K562 (cell line): ENCODE data around the gene ASRGL1. TPM values are rescaled to one million over a fixed set of nuclear protein-coding genes. Genes with fewer than 3 reads are reported as not detected.

Source experiments
- ATAC-seq: fragments of 200-7000 bp; cut with Tn5 transposase; 3 replicates; pipeline ENCODE4 v1.9.1; 2020; ENCODE audit warnings: moderate library complexity
- BruUV-seq: library from RNA; stranded (reverse); fragments of 400-500 nt; replicated peaks from 2 replicates; lab custom pipeline; 2021; lab: Mats Ljungman, UMichigan
- CTCF ChIA-PET: fragments of 300-600 bp; formaldehyde crosslinking; extraction: SDS; loops from one replicate; lab custom pipeline; 2021; ENCODE audit warnings: low intra/inter-chr PET ratio; lab: Yijun Ruan, JAX
- POLR2A ChIA-PET: fragments of 300-600, 350-650 bp; sonication (Branson Sonifier 250); formaldehyde crosslinking; extraction: SDS; loops from one replicate; lab custom pipeline; 2021; ENCODE audit warnings: antibody characterized with exemption, inconsistent platforms; lab: Yijun Ruan, JAX
- DNase-seq, 4 experiments: peaks; one replicate each; pipeline versions ENCODE4 v3.0.0 to v3.0.0-alpha.2; 2011 to 2018; ENCODE audit warnings: low spot score in 3 of 4, mixed read lengths in 3 of 4; ENCODE audit errors: extremely low read depth in 1 of 4
- FAIRE-seq: peaks from 2 replicates; lab custom pipeline; 2011; peaks lifted over from hg19 to GRCh38; lab: Jason Lieb, UNC
- H2AFZ ChIP-seq: 2 replicates; pipeline ENCODE4 v1.6.0; 2011; ENCODE audit warnings: low read depth, low read length, control low read depth, inconsistent platforms
- H3K27ac ChIP-seq: fragments of 200-600 bp; 3 replicates; pipeline ENCODE4 v1.8.0; 2011; ENCODE audit warnings: low read depth, mild to moderate bottlenecking, control low read depth, inconsistent platforms, low read length, moderate library complexity, mixed read lengths; ENCODE audit errors: extremely low read depth
- H3K27me3 ChIP-seq, 2 experiments: fragments of 300-600 bp in 1 of 2; 2 replicates in 1 of 2; 3 replicates in 1 of 2; pipeline versions ENCODE4 v1.6.0 to v1.8.0; 2011; ENCODE audit warnings: inconsistent platforms in 2 of 2, low read length in 2 of 2, mild to moderate bottlenecking in 1 of 2, mixed read lengths in 1 of 2, moderate library complexity in 1 of 2; ENCODE audit not compliant: control insufficient read depth in 2 of 2, insufficient read depth in 2 of 2
- H3K36me3 ChIP-seq: fragments of 300-600 bp; 3 replicates; pipeline ENCODE4 v1.8.0; 2011; ENCODE audit warnings: mild to moderate bottlenecking, low read length, inconsistent platforms; ENCODE audit not compliant: control insufficient read depth, insufficient read depth
- H3K4me1 ChIP-seq, 2 experiments: fragments of 200-600 bp in 1 of 2; replicated peaks in 1 of 2; 2 replicates in 1 of 2; 3 replicates in 1 of 2; pipeline versions ENCODE4 v1.5.1 to v1.8.0; 2011; ENCODE audit warnings: inconsistent platforms in 2 of 2, low read length in 2 of 2, mild to moderate bottlenecking in 1 of 2, mixed read lengths in 1 of 2, moderate library complexity in 1 of 2; ENCODE audit not compliant: control insufficient read depth in 2 of 2, insufficient read depth in 2 of 2
- H3K4me2 ChIP-seq: 2 replicates; pipeline ENCODE4 v1.6.1; 2011; ENCODE audit warnings: low read length, control low read depth, inconsistent platforms, mixed read lengths; ENCODE audit not compliant: insufficient read depth
- H3K4me3 ChIP-seq: fragments of 200-600 bp; sonication (generic), shearing (Covaris generic); 2 replicates; pipeline ENCODE4 v1.5.1; 2016; ENCODE audit warnings: control low read depth, inconsistent platforms
- H3K79me2 ChIP-seq: fragments of 200-600 bp; 3 replicates; pipeline ENCODE4 v1.8.0; 2011; ENCODE audit warnings: low read length, inconsistent platforms; ENCODE audit not compliant: control insufficient read depth, insufficient read depth
- H3K9ac ChIP-seq, 2 experiments: 2 replicates each; pipeline versions ENCODE4 v1.6.0 to v1.6.1; 2011; ENCODE audit warnings: low read depth in 2 of 2, low read length in 2 of 2, control low read depth in 1 of 2, inconsistent platforms in 1 of 2, mild to moderate bottlenecking in 1 of 2, mixed read lengths in 1 of 2; ENCODE audit not compliant: insufficient read depth in 1 of 2
- H3K9me1 ChIP-seq: one replicate; pipeline ENCODE4 v1.6.0; 2011; ENCODE audit warnings: inconsistent platforms, mild to moderate bottlenecking, low read length, moderate library complexity; ENCODE audit not compliant: control insufficient read depth, insufficient read depth
- H3K9me3 ChIP-seq: replicated peaks from 2 replicates; pipeline ENCODE4 v1.5.1; 2011; ENCODE audit warnings: low read depth, low read length, inconsistent platforms; ENCODE audit not compliant: control insufficient read depth, insufficient read depth
- H4K20me1 ChIP-seq: replicated peaks from 2 replicates; pipeline ENCODE4 v1.6.1; 2011; ENCODE audit warnings: low read length, inconsistent platforms, mixed read lengths; ENCODE audit not compliant: control insufficient read depth, insufficient read depth
- CAMTA2 ChIP-seq: fragments of 250-450 bp; sonication (Bioruptor Pico); conservative IDR thresholded peaks from 2 replicates; pipeline ENCODE4 v1.5.1; 2022
- CBX3 ChIP-seq, 2 experiments: IDR thresholded peaks; 1 replicate in 1 of 2; 2 replicates in 1 of 2; pipeline ENCODE4 v1.6.1; 2012; ENCODE audit warnings: inconsistent platforms in 2 of 2, low read length in 2 of 2, borderline replicate concordance in 1 of 2, control low read depth in 1 of 2
- HMG20B ChIP-seq: fragments of 250-450 bp; sonication (Bioruptor Pico); IDR thresholded peaks from 2 replicates; pipeline ENCODE4 v1.5.0; 2021; ENCODE audit warnings: mild to moderate bottlenecking
- HSF4 ChIP-seq: fragments of 250-450 bp; sonication (Bioruptor Pico); IDR thresholded peaks from 2 replicates; pipeline ENCODE4 v2.1.2; 2022; ENCODE audit warnings: mild to moderate bottlenecking, moderate library complexity, borderline replicate concordance
- ID3 ChIP-seq, 2 experiments: fragments of 250-450 bp in 1 of 2; fragments of 450-650 bp in 1 of 2; sonication (Bioruptor Pico) in 1 of 2; IDR thresholded peaks; 2 replicates each; pipeline versions ENCODE4 v1.6.1 to v1.8.0; 2016 to 2021; ENCODE audit warnings: mild to moderate bottlenecking in 2 of 2, moderate library complexity in 2 of 2, missing compliant biosample characterization in 1 of 2, missing genetic modification characterization in 1 of 2
- IRF9 ChIP-seq: fragments of 450-650 bp; IDR thresholded peaks from 2 replicates; pipeline ENCODE4 v1.6.1; 2016; ENCODE audit warnings: missing biosample characterization, missing genetic modification characterization
- MBD2 ChIP-seq: sonication (generic); IDR thresholded peaks from 2 replicates; pipeline ENCODE4 v1.6.1; 2016; ENCODE audit warnings: low read depth, borderline replicate concordance
- NCOA2 ChIP-seq, 2 experiments: fragments of 450-650 bp; IDR thresholded peaks; 2 replicates each; pipeline ENCODE4 v1.6.1; 2018; ENCODE audit warnings: mild to moderate bottlenecking in 2 of 2, moderate library complexity in 1 of 2; ENCODE audit not compliant: partially characterized antibody in 2 of 2
- NR1H2 ChIP-seq: sonication (generic); formaldehyde crosslinking; IDR thresholded peaks from 2 replicates; pipeline ENCODE4 v1.4.0; 2020; ENCODE audit warnings: mild to moderate bottlenecking, missing genetic modification reagents
- NR2F6 ChIP-seq: fragments of 450-650 bp; formaldehyde crosslinking; IDR thresholded peaks from 2 replicates; pipeline ENCODE4 v1.4.0; 2020; ENCODE audit warnings: mild to moderate bottlenecking
- POLR2A ChIP-seq: fragments of 450-650 bp; conservative IDR thresholded peaks from 2 replicates; pipeline ENCODE4 v1.6.1; 2016
- POLR2H ChIP-seq: IDR thresholded peaks from 2 replicates; pipeline ENCODE4 v1.6.1; 2016; ENCODE audit warnings: missing genetic modification characterization, low read depth, mild to moderate bottlenecking, control low read depth, missing compliant biosample characterization, moderate library complexity
- RBM34 ChIP-seq: fragments of 200-400 bp; formaldehyde crosslinking; IDR thresholded peaks from 2 replicates; pipeline ENCODE4 v1.6.1; 2018; ENCODE audit warnings: low read length, borderline replicate concordance; ENCODE audit not compliant: insufficient read depth
- SMAD2 ChIP-seq: fragments of 150-350 bp; IDR thresholded peaks from 2 replicates; pipeline ENCODE4 v1.6.1; 2014; ENCODE audit warnings: low read depth, mild to moderate bottlenecking, low read length
- SMAD3 ChIP-seq: fragments of 450-650 bp; formaldehyde crosslinking; conservative IDR thresholded peaks from 2 replicates; pipeline ENCODE4 v1.4.0; 2020; ENCODE audit warnings: mild to moderate bottlenecking
- SRSF3 ChIP-seq: fragments of 200-400 bp; formaldehyde crosslinking; IDR thresholded peaks from 2 replicates; pipeline ENCODE4 v1.6.1; 2016; ENCODE audit warnings: mild to moderate bottlenecking, low read length, moderate library complexity; ENCODE audit not compliant: insufficient read depth
- ZNF175 ChIP-seq: fragments of 200-800 bp; sonication (Bioruptor generic); IDR thresholded peaks from 2 replicates; pipeline ENCODE4 v1.6.1; 2016; ENCODE audit warnings: low read depth, mild to moderate bottlenecking, missing genetic modification characterization, missing compliant biosample characterization
- ZNF311 ChIP-seq: fragments of 250-450 bp; sonication (Bioruptor Pico); IDR thresholded peaks from 2 replicates; pipeline ENCODE4 v1.4.0; 2020; ENCODE audit warnings: mild to moderate bottlenecking, moderate library complexity
- ZNF436 ChIP-seq: fragments of 250-450, 450-650 bp; sonication (Bioruptor Pico); formaldehyde crosslinking; IDR thresholded peaks from 2 replicates; pipeline ENCODE4 v1.7.0; 2020; ENCODE audit warnings: mild to moderate bottlenecking
- WGBS: fragments of 100-300 bp; shearing (Covaris generic); methylation state at CpG from one replicate; pipeline ENCODE4 v1.1.6; 2016; ENCODE audit warnings: low coverage, mixed read lengths; ENCODE audit not compliant: insufficient coverage; ENCODE audit errors: missing lambda C conversion rate; 5-methylcytosine and 5-hydroxymethylcytosine counted together
- in situ Hi-C: fragments of 300-500 bp; cut with MboI; formaldehyde crosslinking; loops from 4 replicates; pipeline ENCODE4 v1.15.0; 2018; ENCODE audit warnings: inconsistent platforms, mixed read lengths
- intact Hi-C: fragments of 100-400 bp; cut with micrococcal nuclease; formaldehyde crosslinking; loops from 2 replicates; pipeline ENCODE4 v1.14.2; 2022
- polyA plus RNA-seq, 8 experiments: library from polyadenylated mRNA; depleted of rRNA in 4 of 8; stranded (reverse) in 5 of 8; unstranded in 3 of 8; fragments of >200 nt; fragmentation: Nextera tagmentation in 2 of 8; fragmentation: Illumina TruSeq in 1 of 8; extraction: Ambion mirVana in 2 of 8; extraction: Trizol in 1 of 8; gene quantifications; 2 replicates each; pipeline versions ENCODE4 v1.2.1 to v1.2.3, GENCODE V29; 2011 to 2014; ENCODE audit warnings: inconsistent platforms in 1 of 8, missing spikeins in 1 of 8
- total RNA-seq, 7 experiments: library from RNA; depleted of rRNA in 6 of 7; stranded (reverse); fragments of >200 nt in 6 of 7; fragmentation: Illumina TruSeq in 2 of 7; extraction: Trizol in 2 of 7; gene quantifications; 2 replicates each; pipeline versions ENCODE4 v1.2.1 to v1.2.3, GENCODE V29; 2011 to 2021; ENCODE audit warnings: low replicate concordance in 1 of 7
- TF ChIP-seq, protein P1 (sequence below): fragments of 450-650 bp; IDR thresholded peaks from 2 replicates; pipeline ENCODE4 v1.6.1; 2016; ENCODE audit warnings: antibody characterized with exemption

ASRGL1 gene
- total and polyA plus RNA-seq, 9 of the 15 experiments (the other 6 are each of a cell fraction or from before 2014, with no cell fraction given) = 3.1 to 23.0 (median 11.2) TPM

DNA sequence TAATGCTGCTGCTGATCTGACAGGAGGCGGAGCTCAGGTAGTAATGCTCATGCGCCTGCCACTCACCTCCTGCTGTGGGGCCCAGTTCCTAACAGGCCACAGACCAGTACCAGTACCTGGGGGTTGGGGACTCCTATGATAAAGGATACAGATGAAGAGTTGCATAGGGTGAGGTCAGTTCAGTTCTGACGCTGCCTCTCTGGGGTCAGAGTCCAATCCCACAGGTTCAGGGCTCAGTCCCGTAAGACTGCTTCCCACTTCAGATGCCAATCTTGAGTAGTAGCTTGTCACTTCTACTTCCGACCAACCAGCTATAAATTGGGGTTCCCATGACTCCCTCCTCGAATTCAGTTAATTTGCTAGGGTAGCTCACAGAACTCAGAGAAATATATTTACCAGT lies 8.6 kb downstream of the ASRGL1 start:
- no peak overlapping the region for H3K9ac ChIP-seq
- POLR2A ChIA-PET = interaction anchor here (0.8 to 1.7 kb wide), 2 partner anchors 26 to 50 kb away, joined by 3 read pairs; no protein-coding TSS in a partner anchor
- TF ChIP-seq POLR2H (tag) (no peak), SMAD3 (CRISPR knock-in tag) (no peak), HSF4 (CRISPR knock-in tag) (no peak), SRSF3 (no peak), MBD2 (no peak), NR1H2 (CRISPR knock-in tag) (no peak), ZNF311 (CRISPR knock-in tag) (no peak), ID3 (CRISPR knock-in tag; IDR thresholded peaks at IDR 0.05) (no peak), ID3 (tag; IDR thresholded peaks at IDR 0.05) (no peak), SMAD2 (no peak), ZNF436 (CRISPR knock-in tag) (no peak), RBM34 (no peak), POLR2A (no peak), CBX3 (IDR thresholded peaks at IDR 0.05; ENCODE audit: borderline replicate concordance in 1 of 2, low read length in 2 of 2) (no peak), ZNF175 (CRISPR knock-in tag) (no peak), CAMTA2 (CRISPR knock-in tag) (no peak), HMG20B (CRISPR knock-in tag) (no peak), NR2F6 (CRISPR knock-in tag) (no peak), IRF9 (tag) (no peak), NCOA2 (IDR thresholded peaks at IDR 0.05; ENCODE audit: partially characterized antibody in 2 of 2) (no peak)
- TF ChIP-seq, protein P1, sequence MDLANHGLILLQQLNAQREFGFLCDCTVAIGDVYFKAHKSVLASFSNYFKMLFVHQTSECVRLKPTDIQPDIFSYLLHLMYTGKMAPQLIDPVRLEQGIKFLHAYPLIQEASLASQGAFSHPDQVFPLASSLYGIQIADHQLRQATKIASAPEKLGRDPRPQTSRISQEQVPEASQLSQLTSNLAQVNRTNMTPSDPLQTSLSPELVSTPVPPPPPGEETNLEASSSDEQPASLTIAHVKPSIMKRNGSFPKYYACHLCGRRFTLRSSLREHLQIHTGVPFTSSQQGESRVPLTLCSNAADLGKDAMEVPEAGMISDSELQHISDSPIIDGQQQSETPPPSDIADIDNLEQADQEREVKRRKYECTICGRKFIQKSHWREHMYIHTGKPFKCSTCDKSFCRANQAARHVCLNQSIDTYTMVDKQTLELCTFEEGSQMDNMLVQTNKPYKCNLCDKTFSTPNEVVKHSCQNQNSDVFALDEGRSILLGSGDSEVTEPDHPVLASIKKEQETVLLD = no peak
- TF ChIP-seq, all 486 proteins: peak for 0
- CTCF ChIA-PET = no interaction called here
- Histone ChIP-seq H4K20me1 (no peaks in the 10 kb centered on the region), H3K4me3 (no peak overlapping the region), H3K79me2 (no peaks in the 10 kb centered on the region), H3K36me3 (no peaks in the 10 kb centered on the region), H3K9me1 (no peaks in the 10 kb centered on the region), H2AFZ (no peak overlapping the region), H3K27ac (no peak overlapping the region), H3K4me2 (no peak overlapping the region), H3K27me3 (no peaks in the 10 kb centered on the region), H3K4me1 (peaks cover 4 to 10% of the 10 kb centered on the region in 2 experiments; a peak in 2 of 5 replicates), H3K9me3 (no peaks in the 10 kb centered on the region)
- in situ Hi-C loops = no loop called here
- intact Hi-C loops = no loop called here
- ATAC-seq (no peak), FAIRE-seq (no peak), DNase-seq (no peak)
- no TSS peak for BruUV-seq
- WGBS = 82% methylated on average over 6 of the region's 6 CpGs
